Measurements from ENCODE around the gene ITPRIP. TPM values are rescaled to one million over a fixed set of nuclear protein-coding genes. Genes with fewer than 3 reads are reported as not detected.
A peak's percentile ranks its signal among the peaks of the same experiment; 100 is the strongest.

The ITPRIP gene
- total RNA-seq, 1 experiment from 2014 or later: 24.8 TPM

- DNase-seq (ENCODE audit: low spot score): no peak
- no peaks in the 10 kb centered on the region for H3K9me3 ChIP-seq (ENCODE audit: low read depth, low read length, poor library complexity, severe bottlenecking)
- POLR2A ChIA-PET (ENCODE audit: low non-redundant PET): interaction anchor here (0.6 kb wide), 1 partner anchor 172 kb away, joined by 11 read pairs; no protein-coding TSS in a partner anchor
- no TSS peak for BruUV-seq (replicated peaks)
- H3K36me3 ChIP-seq (ENCODE audit: insufficient read depth, low read length, poor library complexity, severe bottlenecking): no peaks in the 10 kb centered on the region
- intact Hi-C loops (cut with micrococcal nuclease; ENCODE audit: unreplicated experiment): no loop called here
- no peak overlapping the region for H3K4me3 ChIP-seq (ENCODE audit: low read depth, low read length, poor library complexity, severe bottlenecking)
- H3K27ac ChIP-seq (ENCODE audit: low read depth, low read length, poor library complexity, severe bottlenecking): no peak overlapping the region
- CTCF ChIA-PET: interaction anchor here (1.1 kb wide), 1 partner anchor 10 kb away, joined by 3 read pairs; no protein-coding TSS in a partner anchor
- H3K27me3 ChIP-seq (replicated peaks; ENCODE audit: insufficient read depth, low read depth, low read length, poor library complexity): peaks cover 33% of the 10 kb centered on the region
- H3K4me1 ChIP-seq (ENCODE audit: insufficient read depth, low read length, poor library complexity, severe bottlenecking): no peaks in the 10 kb centered on the region
- TF ChIP-seq, protein P1, sequence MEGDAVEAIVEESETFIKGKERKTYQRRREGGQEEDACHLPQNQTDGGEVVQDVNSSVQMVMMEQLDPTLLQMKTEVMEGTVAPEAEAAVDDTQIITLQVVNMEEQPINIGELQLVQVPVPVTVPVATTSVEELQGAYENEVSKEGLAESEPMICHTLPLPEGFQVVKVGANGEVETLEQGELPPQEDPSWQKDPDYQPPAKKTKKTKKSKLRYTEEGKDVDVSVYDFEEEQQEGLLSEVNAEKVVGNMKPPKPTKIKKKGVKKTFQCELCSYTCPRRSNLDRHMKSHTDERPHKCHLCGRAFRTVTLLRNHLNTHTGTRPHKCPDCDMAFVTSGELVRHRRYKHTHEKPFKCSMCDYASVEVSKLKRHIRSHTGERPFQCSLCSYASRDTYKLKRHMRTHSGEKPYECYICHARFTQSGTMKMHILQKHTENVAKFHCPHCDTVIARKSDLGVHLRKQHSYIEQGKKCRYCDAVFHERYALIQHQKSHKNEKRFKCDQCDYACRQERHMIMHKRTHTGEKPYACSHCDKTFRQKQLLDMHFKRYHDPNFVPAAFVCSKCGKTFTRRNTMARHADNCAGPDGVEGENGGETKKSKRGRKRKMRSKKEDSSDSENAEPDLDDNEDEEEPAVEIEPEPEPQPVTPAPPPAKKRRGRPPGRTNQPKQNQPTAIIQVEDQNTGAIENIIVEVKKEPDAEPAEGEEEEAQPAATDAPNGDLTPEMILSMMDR (conservative IDR thresholded peaks at IDR 0.05; ENCODE audit: low read depth, low read length): no peak
- no peak for TF ChIP-seq EZH2 (IDR thresholded peaks at IDR 0.05; ENCODE audit: borderline replicate concordance, low read depth, low read length, poor library complexity, severe bottlenecking)
Observed at GRCh38 chr10:104293011-104293410, 45.3 kb downstream of the ITPRIP start.

- intact Hi-C loops (cut with micrococcal nuclease; ENCODE audit: unreplicated experiment): loop anchor here (1.0 kb wide), 1 partner anchor 59 kb away; no protein-coding TSS in a partner anchor
- ChIA-PET CTCF (interaction anchor here (1.3 to 1.8 kb wide), 3 partner anchors 17 to 62 kb away, joined by 3 to 8 read pairs (median 7); partner anchors contain the start of gene CFAP58), POLR2A (ENCODE audit: low non-redundant PET) (no interaction called here)
- no peaks in the 10 kb centered on the region for H3K9me3 ChIP-seq (ENCODE audit: low read depth, low read length, poor library complexity, severe bottlenecking)
- H3K36me3 ChIP-seq (ENCODE audit: insufficient read depth, low read length, poor library complexity, severe bottlenecking): no peaks in the 10 kb centered on the region
- BruUV-seq (replicated peaks): no TSS peak
- H3K4me3 ChIP-seq (ENCODE audit: low read depth, low read length, poor library complexity, severe bottlenecking): no peak overlapping the region
- H3K27me3 ChIP-seq (replicated peaks; ENCODE audit: insufficient read depth, low read depth, low read length, poor library complexity): peaks cover 43% of the 10 kb centered on the region
- TF ChIP-seq, protein P1 (conservative IDR thresholded peaks at IDR 0.05; ENCODE audit: low read depth, low read length): peak; percentile 100
- no peak for TF ChIP-seq EZH2 (IDR thresholded peaks at IDR 0.05; ENCODE audit: borderline replicate concordance, low read depth, low read length, poor library complexity, severe bottlenecking)
- no peaks in the 10 kb centered on the region for H3K4me1 ChIP-seq (ENCODE audit: insufficient read depth, low read length, poor library complexity, severe bottlenecking)
- H3K27ac ChIP-seq (ENCODE audit: low read depth, low read length, poor library complexity, severe bottlenecking): no peak overlapping the region
- peak; percentile 92 for DNase-seq (ENCODE audit: low spot score)
Observed at GRCh38 chr10:104291439-104291951, 46.8 kb downstream of the ITPRIP start.

DNA sequence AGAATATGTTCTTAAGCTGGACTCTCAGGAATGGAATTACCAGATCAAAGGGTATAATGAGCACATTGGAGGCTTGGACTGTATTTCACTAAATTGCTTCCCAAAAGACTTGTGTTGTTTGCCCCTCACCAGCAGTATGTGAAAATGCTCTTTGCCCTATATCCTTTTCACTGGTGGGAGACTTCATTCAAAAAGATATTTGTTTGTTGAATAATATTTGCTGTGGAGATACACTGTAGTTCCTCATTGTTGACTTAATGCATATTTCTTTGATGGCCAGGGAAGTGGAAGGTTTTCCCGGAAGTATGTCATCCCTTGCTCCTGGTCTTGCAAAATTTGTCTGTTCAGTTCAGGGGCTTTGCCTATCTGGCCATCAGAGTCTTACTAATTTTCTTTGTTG is 49.9 kb downstream of the ITPRIP start:
- H3K4me3 ChIP-seq (ENCODE audit: low read depth, low read length, poor library complexity, severe bottlenecking): no peak overlapping the region
- no peaks in the 10 kb centered on the region for H3K36me3 ChIP-seq (ENCODE audit: insufficient read depth, low read length, poor library complexity, severe bottlenecking)
- peaks cover 50% of the 10 kb centered on the region for H3K27me3 ChIP-seq (replicated peaks; ENCODE audit: insufficient read depth, low read depth, low read length, poor library complexity)
- no peaks in the 10 kb centered on the region for H3K4me1 ChIP-seq (ENCODE audit: insufficient read depth, low read length, poor library complexity, severe bottlenecking)
- ChIA-PET POLR2A (ENCODE audit: low non-redundant PET) (no interaction called here), CTCF (no interaction called here)
- no peak for DNase-seq (ENCODE audit: low spot score)
- intact Hi-C loops (cut with micrococcal nuclease; ENCODE audit: unreplicated experiment): no loop called here
- no TSS peak for BruUV-seq (replicated peaks)
- no peak overlapping the region for H3K27ac ChIP-seq (ENCODE audit: low read depth, low read length, poor library complexity, severe bottlenecking)
- TF ChIP-seq, protein P1 (conservative IDR thresholded peaks at IDR 0.05; ENCODE audit: low read depth, low read length): no peak
- TF ChIP-seq EZH2 (IDR thresholded peaks at IDR 0.05; ENCODE audit: borderline replicate concordance, low read depth, low read length, poor library complexity, severe bottlenecking): no peak
- H3K9me3 ChIP-seq (ENCODE audit: low read depth, low read length, poor library complexity, severe bottlenecking): no peaks in the 10 kb centered on the region
